ENCODE measurements around the gene WDR75. TPM values are rescaled to one million over a fixed set of nuclear protein-coding genes. Genes with fewer than 3 reads are reported as not detected.

Gene WDR75
- total RNA-seq, 1 experiment from 2014 or later = 24.5 TPM

DNA sequence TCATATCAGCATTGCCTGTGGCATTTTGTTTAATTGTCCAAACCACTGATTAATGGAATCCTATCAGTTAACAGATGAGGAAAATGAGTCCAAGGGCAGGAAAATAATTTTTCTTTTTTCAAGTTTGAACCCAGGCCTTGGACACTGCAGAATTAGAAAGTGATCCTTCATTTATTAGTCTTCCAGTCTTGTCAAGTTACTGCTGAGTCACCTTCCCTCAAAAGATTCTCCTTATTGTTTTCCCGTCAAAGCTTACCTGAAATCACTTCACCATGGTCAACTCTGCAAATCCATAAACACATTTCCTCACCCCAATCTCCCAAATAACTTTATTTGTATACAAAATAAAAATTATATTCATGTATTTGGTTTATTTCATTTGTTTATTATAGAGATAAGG, 57.9 kb downstream of the WDR75 start:
- no peak for DNase-seq (ENCODE audit: low spot score)

DNA sequence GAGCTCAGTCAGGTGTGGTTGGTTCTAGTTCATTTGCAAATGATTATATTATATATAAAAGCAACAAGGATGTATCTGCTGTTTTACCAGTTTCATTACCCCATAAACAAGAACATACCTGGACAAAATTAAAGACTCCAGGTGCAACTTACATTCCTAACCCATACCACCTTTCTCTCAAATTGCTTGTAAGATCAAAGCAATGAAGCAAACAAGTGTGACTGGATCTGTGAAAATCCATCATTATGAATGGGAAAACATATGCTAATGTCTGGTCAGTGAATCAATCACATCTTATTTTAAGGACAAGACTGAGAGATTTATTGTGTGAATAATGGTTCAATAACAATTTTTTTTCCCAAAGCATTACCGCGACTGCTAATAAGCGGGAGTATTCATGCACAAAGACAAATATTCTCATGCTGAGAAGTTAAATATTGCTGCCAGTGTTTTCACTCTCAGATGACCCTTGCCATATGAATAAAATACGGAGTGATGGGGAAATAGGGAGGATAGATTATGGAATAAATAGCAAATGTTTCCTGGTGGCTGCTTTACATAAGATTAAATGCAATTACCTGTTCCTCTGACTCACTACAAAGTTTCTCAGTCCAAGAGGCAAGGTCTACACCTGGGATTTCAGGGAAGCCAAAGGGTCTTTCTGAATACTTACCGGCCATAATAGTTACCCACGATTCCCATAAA, 59.3 kb downstream of the WDR75 start:
- DNase-seq (ENCODE audit: low spot score) = peak; percentile 26

DNA sequence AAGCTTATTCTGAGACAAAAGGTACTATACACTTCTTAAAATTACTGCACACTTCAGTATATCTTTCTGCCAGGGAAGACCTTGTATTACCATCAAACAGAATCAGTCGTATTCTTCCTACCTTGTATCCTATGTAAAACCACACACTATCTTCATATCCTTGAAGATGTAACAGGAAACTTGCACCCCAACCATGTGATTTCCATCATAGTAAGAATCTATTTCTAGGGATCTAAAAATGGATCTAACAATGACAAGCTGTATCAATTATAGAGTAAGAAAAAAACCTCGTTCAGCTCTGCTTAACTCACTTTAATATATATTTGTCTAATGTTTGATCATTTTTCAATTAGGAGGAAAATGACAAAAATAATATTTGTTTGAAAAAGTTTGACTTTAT, 60.2 kb downstream of the WDR75 start:
- no peak for DNase-seq (ENCODE audit: low spot score)

DNA sequence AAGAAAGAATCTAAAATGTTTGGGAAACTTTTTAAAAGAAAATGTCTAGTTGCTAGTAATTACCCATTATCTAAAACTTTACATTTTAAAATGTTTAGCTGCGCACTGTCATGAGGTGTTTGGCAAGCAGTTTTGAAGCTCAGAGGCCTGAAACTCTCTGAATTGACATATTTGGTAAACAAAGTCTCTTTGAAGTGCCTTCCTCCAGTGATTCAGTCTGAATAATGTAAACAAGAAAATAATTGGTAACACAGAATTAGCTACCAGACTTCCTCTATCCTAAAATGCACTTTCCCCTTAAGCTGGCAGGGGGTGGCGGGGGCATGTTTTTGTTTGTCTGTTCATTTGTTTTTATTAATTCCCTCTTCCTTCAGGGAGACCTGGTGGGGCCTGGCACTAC, 61.4 kb downstream of the WDR75 start:
- no peak for DNase-seq (ENCODE audit: low spot score)

DNA sequence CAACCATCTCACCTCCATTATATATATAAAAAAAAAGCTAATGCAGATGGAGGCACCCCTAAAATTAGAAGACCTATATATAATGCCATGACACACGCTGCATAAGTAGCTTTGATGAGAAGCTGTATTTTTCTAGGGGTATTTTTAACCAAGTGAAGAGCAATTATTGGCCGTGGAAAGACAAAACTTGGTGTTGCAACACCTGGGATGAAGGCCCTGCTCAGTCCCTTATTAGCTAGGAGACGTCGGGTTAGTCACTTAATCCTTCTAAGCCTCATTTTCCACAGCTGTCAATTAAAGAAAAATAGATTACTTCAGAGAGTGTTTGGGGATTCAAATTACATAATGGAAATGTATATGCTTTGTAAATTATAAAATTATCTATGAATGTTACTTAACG, 63.0 kb downstream of the WDR75 start:
- DNase-seq (ENCODE audit: low spot score) = no peak

DNA sequence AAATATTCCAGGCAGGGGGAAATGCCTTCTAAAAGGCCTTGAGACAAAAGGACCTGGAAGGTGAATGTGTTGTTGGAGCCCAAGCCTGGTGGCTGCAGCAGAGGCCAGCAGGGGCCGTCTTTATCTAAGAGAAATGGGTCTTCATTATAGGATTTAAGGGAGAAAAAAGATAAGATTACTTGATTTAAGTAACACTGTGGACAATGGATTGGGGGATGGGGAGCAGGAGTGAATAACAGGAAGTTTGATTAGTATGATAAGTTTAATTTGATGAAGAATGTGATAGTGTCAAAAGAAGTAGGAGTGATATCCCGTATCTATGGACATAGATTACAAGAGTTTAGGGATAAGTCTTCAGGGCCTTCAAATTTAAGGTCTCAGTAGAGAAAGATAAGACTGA, 64.2 kb downstream of the WDR75 start:
- no peak for DNase-seq (ENCODE audit: low spot score)

DNA sequence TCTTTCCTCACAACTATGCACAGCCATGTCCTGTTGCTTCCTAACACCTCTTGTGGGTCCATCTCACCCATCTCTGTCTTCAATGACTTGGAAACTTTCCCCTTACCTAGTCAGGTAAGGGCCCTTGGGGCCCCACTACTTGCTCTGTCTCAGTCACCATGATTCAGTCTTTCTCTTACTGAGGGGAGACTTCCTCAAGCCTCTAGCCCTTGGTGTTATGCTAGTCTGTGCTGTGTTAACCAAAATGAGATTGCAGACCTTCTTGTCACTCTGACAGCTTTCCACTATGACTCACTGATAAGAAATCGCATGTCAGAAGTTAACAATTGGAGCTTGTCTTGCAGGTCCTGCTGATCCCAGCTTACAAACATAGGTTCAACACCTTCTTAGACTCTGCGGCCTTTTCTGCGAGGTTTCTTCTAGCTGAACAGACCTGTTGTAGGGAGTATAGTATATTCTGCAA, 65.3 kb downstream of the WDR75 start:
- DNase-seq (ENCODE audit: low spot score) = peak; percentile 49

DNA sequence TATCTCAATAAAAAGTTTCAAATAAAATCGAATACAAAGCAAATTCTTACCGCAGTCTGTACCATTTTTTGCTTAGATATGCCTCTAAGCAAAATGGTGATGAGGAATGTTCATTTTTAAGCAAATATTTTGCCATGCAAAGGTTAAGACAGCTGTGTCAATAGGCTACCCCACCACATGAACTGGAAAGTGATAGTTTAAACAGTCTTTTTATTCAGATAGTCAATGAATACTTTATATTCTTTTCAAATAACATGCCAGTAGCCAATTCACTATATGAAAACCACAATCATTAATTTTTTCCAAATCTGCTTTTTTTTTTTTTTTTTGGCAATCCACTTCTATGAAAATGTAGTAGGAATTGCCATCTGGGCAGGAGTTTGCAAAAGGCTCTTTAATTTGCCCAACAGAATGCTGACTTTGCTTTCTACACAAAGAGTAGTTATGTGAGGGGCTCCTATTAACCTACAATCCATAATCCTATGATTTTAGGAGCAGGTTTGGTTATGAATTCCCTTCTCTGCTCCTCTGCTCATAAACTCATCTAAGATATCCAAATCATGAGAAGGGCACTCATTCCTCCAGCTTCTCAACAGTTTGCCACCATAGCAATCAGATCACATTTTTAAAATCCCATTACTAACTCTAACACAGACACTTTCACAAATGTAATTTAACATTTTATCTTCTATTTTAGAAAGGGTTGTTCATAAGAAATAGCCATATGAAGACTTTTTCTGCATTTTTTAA, 70.1 kb downstream of the WDR75 start:
- DNase-seq (ENCODE audit: low spot score) = no peak

DNA sequence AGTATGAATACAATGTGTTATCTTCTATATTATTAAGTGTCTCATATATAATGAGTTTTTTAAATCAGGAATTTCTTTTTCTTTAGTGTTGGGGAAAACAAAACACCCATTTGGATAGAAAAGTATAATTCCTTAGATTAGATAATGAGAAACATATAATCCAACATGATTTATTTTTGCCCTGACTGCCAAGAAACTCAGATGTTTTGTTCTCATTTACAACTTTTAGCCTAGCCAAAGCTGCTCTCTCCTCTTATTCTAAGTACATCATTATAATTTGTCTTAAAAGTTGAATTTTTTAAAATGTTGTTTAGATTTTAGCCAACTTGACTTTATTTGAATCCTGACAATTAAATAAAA, 70.7 kb downstream of the WDR75 start:
- no peak for DNase-seq (ENCODE audit: low spot score)

DNA sequence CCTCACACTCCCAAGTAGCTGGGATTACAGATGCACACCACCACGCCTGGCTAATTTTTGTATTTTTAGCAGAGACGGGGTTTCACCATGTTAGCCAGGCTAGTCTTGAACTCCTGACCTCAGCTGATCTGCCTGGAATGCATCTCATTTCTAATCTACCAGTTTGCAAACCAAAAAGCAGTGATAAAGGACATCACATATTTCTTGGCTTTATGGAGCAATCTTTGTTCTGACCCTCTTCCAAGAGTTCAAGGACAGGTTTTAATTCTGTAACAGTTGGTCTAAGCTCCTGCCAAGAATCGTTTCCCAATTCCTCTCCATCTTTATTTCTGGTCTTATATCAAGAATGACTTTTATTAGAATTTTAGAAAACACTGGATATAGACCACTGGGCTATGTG, 71.6 kb downstream of the WDR75 start:
- DNase-seq (ENCODE audit: low spot score) = no peak

DNA sequence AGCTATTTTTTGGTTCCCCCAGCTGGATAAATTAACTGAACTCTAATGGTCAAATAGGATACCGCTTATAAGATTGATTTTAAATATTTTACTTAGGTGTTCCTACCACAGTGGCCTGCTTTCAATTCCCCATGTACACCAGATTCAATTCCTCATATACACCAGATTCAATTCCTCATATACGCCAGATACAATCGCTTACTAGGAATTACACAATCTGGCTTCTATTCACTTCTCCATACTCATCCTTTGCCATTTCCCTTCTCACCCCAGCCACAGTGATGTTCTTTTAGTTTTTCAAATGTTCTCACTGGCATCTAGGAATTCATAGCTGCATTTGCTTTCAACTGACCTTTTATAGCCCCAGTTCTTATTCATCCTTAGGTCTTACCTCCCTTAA, 72.8 kb downstream of the WDR75 start:
- DNase-seq (ENCODE audit: low spot score) = no peak

DNA sequence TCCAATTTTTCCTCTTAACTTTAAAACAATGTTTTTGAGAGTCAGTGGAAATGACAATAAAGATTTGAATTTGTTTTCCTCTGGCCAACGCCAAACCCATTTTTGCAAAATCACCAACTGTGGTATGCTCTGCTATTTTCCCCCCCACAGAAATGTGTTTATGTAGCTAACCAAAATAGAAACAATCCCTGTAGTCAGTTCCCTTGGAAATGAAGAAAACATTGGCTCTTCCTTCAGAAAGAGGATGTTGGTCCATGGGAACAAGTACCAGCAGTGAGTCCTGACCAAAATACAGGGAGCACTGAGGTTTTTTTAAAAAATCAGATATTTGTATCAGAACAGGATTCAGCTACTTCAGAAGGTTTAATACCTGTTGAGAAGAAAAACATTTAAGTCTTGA, 74.0 kb downstream of the WDR75 start:
- DNase-seq (ENCODE audit: low spot score) = no peak

DNA sequence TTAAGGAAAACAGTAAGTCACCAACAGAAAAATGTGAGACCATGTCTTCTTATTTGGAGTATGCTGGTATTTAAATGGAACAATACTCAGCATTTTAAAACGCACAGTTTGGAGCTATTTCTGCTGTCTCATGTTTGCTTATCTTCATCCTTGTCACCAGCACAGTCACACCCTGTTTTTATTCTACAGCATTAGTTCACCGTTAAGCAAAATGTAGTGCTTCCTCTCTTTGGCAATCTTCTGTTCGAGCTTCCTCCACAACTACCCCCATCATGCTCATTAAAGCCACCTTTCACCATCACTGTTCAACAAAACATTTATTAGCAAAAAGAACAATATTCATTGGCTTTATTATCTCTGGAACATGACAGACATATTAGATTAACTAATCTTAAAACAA, 75.3 kb downstream of the WDR75 start:
- DNase-seq (ENCODE audit: low spot score) = no peak

DNA sequence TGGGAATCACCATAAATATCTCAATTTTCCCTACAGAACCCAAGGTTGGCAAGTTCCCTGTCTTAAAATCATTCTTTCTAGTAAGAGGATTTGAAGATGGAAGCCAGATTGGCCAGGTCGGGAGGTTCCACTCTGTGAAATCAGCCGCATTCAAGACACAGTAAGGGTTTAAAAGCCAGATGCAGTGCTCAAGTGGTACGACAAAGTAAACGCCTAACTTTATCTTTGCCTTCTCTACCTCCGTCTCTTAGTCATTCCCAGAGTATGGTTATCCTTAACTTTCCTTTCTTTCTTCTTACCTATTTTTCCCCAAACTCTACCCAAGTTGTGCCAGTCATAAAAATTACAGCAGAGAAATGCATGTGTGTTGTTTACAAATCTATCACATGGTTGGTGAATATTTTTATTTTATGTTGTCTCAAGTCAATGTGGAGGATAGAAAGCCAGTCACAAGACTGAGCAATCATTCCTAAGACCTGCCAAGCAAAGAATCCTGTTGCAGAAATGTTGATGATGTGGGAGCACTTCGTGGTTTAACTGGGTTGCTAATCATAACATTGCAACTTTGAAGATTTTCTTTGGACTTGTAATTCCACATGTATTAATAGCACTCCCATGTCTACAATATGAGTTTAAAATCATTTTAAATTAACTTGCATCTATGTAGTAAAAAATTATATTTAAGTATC, 76.7 kb downstream of the WDR75 start:
- no peak for DNase-seq (ENCODE audit: low spot score)

DNA sequence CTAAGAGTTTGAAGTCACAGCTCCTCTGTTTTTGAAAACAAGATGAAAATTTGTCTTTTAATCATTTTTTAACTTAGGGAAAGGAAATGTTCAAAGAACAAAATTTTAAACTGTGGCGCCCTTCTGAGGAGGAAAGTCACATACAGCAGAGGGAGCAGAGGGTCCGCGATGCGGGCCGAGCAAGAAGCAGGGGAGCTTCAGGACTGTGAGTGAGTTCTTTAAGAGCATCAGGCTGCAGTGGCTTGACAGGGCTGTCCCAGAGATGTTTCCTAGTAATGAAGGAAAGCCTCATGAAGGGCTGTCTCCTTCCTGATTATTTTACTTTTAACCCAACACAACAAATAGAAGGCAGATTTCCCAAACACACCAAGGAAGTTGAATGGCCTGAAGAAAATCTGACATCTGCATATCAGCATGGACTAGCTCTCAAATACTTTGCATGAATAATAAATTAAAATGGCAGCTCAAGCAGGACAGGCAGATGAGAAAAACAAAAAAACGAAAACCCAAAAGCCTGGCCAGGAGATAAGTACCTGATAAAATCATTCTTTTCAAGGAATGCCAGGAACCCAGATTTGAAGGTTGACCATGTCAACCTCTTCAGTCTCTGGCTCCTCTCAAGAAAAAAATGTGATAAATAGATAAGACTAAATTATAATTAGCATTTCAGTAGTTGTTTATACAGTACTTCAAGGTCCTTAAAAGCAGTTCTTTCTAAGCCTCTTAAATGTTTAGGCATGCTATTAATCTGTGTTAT, 78.5 kb downstream of the WDR75 start:
- DNase-seq (ENCODE audit: low spot score) = no peak

DNA sequence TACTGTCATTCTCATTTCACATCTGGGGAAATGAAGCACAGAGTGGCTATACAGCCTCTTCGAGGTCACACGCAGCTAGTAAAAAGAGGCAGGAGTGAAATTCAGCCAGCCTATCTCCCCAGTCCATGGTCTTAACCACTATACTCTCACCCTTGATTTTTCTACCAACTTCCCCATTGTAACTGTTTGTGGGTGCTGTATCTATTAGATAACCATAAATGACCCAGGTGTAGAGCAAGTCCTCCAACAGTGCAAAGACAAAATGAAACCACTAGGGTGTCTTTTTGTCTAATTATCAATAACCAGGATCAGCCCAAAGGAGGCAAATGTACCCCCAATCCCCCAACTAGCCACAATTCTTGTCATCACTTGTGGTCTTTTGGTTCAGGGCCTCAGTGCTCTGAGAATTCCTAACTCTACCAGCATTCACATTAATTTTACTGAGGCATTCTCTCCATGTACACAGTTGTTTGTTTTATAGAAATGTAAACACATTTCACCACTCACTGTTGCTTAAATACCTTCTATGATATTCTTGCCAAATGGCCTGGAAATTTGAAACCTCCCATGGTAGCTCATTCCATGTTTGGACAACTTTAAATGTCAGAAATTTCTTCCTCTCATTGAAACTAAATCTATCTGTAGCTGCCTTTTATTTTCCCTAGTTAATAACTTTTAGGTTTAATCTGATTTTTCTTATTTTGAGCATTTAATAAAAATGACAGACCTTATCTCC, 80.6 kb downstream of the WDR75 start:
- no peak for DNase-seq (ENCODE audit: low spot score)

DNA sequence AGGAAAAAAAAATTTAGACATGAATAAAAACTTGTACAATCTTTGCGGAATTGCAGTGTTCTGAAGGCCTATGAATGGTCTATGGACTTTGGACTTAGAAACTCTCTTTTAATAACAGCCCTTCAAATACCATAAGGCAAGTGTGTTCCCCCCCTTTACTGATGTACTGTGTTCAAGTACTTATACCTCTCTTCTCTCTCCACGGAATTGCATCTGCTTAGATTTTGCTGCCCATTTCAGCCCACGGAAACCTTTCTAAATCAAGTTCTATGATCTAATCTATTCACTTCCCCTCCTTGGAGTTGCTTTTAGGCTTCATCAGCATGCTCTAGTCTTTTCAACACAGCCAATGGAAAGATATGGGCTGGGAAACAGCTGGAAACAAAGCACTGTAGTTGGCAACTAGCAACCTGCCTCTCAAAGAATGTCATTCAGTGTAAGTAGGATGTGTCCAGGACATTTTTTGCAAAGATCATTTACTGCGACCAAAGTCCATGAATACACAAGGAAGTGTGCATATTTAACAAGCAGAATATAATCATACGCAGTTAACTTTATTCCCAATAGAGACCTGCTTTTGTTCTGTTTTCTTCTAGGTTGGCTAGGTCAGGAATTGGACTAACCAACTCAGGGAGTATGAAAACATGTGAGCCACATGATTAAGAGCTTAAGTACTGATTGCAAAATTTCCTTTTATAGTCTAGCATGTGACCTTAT, 81.3 kb downstream of the WDR75 start:
- DNase-seq (ENCODE audit: low spot score) = peak; percentile 87

DNA sequence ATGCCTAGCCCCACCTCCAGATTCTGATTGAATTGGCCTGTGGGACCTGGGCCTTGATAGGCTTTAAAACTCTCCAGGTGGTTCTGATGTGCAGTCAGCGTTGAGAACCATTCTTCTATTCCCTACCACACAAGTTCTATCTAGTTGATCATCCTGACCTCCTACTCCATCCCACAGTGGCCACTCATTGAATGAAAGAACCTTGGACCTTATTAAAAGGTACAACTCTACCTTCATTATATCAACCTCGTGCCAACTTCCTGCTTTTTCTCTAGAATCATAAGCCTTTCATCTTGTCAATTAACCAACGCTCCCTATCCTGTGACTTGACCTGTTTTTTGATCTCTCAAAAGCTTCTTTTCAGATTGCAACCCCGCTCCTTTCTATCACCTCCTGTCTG, 83.5 kb downstream of the WDR75 start:
- peak; percentile 13 for DNase-seq (ENCODE audit: low spot score)

Data from HT-29 (cell line).